Epithelial cell of prostate (primary cell): Measurements from ENCODE around the gene CMPK2.
"Not testable (repeated sequence)": the region's sequence is repeated elsewhere in the genome, so short reads cannot be mapped to it uniquely, and the experiment has no call there.

Experiments used
- DNase-seq: peaks from one replicate; pipeline ENCODE4 v3.0.0-alpha.2; 2011; ENCODE audit warnings: low read depth, low spot score
- H3K27ac ChIP-seq: fragments of 450-650 bp; 2 replicates; pipeline ENCODE4 v1.5.1; 2017; ENCODE audit warnings: mild to moderate bottlenecking

Gene CMPK2

GRCh38 chr2:6865346-6866274 is at the start of gene CMPK2:
TSS of gene CMPK2 (minus strand) at chr2:6865907. CDS start at chr2:6865696, 211 bp downstream.
- no peak within 1 kb of the TSS for H3K27ac ChIP-seq
- DNase-seq, result no peak

GRCh38 chr2:6915399-6915798 is 49.7 kb upstream of the CMPK2 start:
- no peak for DNase-seq
- H3K27ac ChIP-seq, result no peak overlapping the region

DNA sequence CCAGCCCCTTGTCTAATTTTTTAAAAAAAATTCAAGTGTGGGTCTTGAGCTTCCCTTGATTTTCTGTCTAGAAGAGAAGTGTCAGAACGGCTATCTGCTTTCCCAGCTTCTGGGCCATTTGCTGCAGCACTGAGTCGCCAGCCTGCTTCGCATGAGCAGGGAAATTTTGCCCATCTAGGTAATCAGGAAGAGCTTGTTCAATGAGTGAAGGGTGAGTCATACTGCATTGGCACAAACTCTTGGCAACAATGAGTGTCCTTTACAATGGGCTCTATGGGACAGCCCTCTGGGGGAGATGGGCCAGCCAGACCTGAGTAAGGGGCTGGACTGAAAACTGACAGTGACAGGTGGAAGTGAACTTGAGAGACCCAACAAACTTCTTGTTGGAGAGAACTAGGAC is 49.1 kb upstream of the CMPK2 start:
- peak; percentile 57 for DNase-seq

GRCh38 chr2:6913415-6914157 is 47.9 kb upstream of the CMPK2 start:
- no peak for DNase-seq
- H3K27ac ChIP-seq, result peak overlapping the region; percentile 17

More for the DNA sequence above, 49.1 kb upstream of the CMPK2 start:
- peak overlapping the region; percentile 17 for H3K27ac ChIP-seq

GRCh38 chr2:6911721-6912120 is 46.0 kb upstream of the CMPK2 start:
- no peak for DNase-seq
- H3K27ac ChIP-seq, result no peak overlapping the region

DNA sequence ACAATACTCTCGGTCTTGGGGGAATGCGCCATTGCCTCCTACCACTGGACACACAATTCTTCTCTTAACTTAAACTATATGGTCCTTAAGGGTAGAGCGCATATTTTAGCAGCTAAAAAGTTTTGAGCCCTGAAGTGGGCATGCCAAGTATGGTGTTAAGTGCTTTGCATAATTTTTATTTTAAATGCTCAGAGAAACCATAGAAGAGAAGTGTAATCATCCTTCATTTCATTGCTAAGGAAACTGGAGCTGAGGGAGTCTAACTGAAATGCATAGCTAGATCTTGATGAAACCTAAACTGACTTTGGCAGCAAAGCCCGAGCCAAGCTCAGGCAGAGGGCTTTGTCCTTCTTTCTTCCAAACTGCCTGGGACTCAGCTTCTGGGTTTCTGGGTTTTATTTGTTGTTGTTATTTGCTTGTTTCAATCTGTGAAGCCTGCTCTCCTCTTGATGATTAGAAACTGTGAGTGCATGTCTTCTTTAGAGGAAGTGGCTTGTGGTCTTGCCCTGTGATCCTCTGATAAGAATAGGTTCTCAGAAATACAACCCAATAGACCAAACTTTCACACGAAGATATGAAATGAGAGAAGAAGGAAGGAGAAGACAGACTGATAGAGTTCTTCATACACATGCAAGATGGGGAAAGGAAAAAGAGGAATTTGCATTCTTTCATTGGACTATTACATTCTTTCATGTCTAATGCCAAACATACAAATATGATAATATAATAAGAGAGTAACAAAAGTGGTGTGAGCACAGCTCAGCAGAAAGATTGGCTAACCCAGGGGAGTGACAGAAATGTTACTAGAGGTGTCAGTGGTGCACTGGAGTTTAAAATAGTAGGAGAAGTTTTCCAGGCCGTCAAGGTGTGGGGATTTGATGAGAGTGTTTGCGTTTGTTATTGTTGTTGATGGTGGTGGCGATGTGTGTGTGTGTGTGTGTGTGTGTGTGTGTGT is 44.0 kb upstream of the CMPK2 start:
- DNase-seq, result no peak
- no peak overlapping the region for H3K27ac ChIP-seq

- no peak for DNase-seq
- H3K27ac ChIP-seq, result no peak overlapping the region
These were observed 42.6 kb upstream of the CMPK2 start for GRCh38 chr2:6908291-6908690.

DNA sequence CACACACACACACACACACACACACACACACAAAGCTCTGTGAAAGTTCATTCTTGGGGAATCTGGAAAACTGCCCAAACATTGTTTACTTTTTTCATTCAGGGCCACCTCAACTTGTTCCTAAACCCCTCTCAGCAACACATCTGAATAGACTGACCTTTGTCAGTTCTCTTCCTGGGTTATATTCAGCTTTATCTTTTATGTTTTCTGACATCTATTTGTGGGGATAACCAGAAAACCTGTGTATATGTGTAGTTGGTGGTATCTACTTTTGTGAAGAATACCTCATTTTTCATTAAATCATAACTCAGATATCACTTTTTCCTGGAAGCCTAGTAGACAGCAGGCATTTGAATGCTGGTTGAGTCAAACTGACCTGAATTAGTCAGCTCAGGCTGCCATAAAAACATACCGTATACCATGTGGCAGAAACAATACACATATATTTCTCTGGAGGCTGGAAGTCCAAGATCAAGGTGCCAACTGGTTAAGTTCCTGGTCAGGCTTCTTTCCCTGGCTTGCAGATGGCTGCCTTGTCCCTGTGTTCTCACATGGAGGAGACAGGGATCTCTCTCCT is 40.5 kb upstream of the CMPK2 start:
- no peak overlapping the region for H3K27ac ChIP-seq
- no peak for DNase-seq

DNA sequence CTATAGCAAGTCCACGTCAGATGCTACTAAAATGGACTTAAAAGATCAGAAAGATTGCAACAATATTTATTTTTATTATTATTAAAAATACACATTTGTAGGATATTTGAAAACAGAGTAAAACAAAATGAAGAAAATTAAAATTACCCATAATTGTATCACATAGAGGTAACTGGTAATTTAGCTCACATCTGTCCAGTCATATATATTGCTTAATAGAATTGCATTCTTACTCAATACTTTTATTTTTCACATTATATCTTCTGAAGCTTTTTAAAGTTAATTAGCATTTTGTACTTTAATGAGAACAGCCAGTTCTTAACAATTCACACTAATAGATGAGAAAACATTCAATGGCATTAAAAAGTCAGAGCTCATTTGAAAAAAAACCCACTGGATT is 40.0 kb upstream of the CMPK2 start:
- H3K27ac ChIP-seq, result no peak overlapping the region
- no peak for DNase-seq

DNA sequence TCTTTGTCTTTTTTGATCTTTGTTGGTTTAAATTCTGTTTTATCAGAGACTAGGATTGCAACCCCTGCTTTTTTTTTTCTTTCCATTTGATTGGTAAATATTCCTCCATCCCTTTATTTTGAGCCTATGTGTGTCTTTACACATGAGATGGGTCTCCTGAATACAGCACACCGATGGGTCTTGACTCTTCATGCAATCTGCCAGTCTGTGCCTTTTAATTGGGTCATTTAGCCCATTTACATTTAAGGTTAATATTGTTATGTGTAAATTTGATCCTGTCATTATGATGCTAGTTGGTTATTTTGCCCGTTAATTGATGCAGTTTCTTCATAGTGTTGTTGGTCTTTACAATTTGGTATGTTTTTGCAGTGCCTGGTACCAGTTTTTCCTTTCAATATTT is 36.9 kb upstream of the CMPK2 start:
- H3K27ac ChIP-seq, DNase-seq: not testable (repeated sequence)

- H3K27ac ChIP-seq, result no peak overlapping the region
- DNase-seq, result no peak
These were observed 31.4 kb upstream of the CMPK2 start for GRCh38 chr2:6896930-6897759.

DNA sequence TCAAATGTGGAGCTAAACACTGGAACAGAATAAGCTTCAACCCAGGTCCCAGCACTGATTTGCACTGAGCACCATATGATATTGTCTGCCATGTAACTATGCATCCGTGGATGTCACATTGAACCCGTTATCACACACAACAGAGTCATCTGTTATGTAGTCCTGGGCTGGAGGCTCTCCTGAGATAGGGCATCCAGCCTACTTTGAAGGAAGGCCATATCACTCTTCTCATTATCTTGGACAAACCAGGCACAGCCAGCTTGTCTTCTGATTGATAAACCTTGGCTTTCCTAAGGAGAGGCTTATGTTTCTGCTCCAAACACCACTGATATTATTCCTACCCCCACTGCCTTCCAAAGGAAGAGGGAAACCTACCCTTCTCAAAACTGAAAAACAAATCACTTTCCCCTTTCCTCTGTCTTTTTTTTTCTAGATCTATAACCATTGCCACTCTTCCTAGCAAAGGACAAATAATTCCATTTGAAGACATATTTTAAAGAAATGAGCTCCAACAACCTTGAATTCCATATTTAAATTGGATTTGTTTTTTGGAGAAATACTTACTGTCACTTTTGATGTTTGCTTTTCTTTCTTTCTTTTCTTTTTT is 28.3 kb upstream of the CMPK2 start:
- no peak for DNase-seq
- no peak overlapping the region for H3K27ac ChIP-seq

DNA sequence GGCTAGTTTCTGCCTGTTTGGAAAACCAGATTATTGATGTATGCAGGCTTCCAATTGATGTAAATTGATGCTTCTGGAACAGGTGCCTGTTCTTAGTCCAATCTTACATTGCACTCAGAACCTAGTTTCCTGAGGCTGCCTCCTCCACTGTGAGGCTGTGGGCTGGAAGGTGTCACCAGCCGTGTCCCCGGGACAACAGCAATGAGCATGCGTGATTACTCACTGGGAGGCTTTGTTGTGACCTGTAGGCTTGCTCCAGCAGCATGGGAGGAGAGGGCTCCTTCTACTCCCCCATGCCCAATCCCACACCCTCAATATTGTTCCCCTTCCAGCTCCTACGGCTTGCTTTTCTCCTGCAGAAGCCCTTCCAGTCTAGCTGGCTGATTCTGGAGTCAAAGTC is 23.0 kb upstream of the CMPK2 start:
- no peak for DNase-seq
- H3K27ac ChIP-seq, result no peak overlapping the region

- no peak for DNase-seq
- no peak overlapping the region for H3K27ac ChIP-seq
These were observed 22.1 kb upstream of the CMPK2 start for GRCh38 chr2:6887751-6888192.

DNA sequence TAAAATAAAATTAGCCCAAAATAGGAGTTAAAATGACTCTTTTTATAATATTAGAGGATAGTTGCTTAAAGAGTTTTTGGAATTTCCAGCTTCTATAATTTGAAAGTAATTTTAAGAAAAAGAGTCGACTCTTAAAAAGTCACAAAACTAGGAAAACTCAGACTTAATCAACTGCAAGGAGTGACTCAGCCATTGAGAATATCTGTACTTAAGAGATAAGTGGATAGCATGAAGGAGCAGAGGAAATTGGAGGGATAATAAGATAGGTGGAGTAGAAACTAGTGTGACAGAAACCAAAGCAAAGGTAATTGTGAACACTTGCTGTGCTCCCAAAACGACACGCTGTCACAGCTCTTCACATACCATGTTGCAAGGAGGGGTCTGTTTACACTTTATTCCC is 20.3 kb upstream of the CMPK2 start:
- DNase-seq, result no peak
- no peak overlapping the region for H3K27ac ChIP-seq

- H3K27ac ChIP-seq, result no peak overlapping the region
- no peak for DNase-seq
These were observed 19.8 kb upstream of the CMPK2 start for GRCh38 chr2:6885551-6885950.

GRCh38 chr2:6883448-6884122 is 17.9 kb upstream of the CMPK2 start:
- H3K27ac ChIP-seq, result no peak overlapping the region
- DNase-seq, result no peak

GRCh38 chr2:6881516-6881915 is 15.8 kb upstream of the CMPK2 start:
- H3K27ac ChIP-seq, result no peak overlapping the region
- no peak for DNase-seq
